BJ (cell line): ENCODE measurements around the gene CCDC97. TPM values are rescaled to one million over a fixed set of nuclear protein-coding genes. Genes with fewer than 3 reads are reported as not detected.

Experiments used
- CTCF ChIA-PET: fragments of 350-600 bp; formaldehyde crosslinking; extraction: SDS; loops from one replicate; lab custom pipeline; 2021; ENCODE audit warnings: antibody characterized with exemption, inconsistent platforms; lab: Yijun Ruan, JAX
- POLR2A ChIA-PET: fragments of 300-600 bp; sonication (Branson Sonifier 250); formaldehyde crosslinking; extraction: SDS; loops from one replicate; lab custom pipeline; 2021; ENCODE audit warnings: antibody characterized with exemption; lab: Charles Lee
- DNase-seq: peaks from one replicate; pipeline ENCODE4 v3.0.0-alpha.2; 2011; ENCODE audit warnings: low read depth
- H3K27me3 ChIP-seq: 2 replicates; pipeline ENCODE4 v1.6.0; 2011; ENCODE audit warnings: low read length; ENCODE audit not compliant: control insufficient read depth, insufficient read depth
- H3K36me3 ChIP-seq: 2 replicates; pipeline ENCODE4 v1.5.1; 2011; ENCODE audit warnings: low read length; ENCODE audit not compliant: control insufficient read depth, insufficient read depth
- H3K4me3 ChIP-seq: 2 replicates; pipeline ENCODE4 v1.5.1; 2011; ENCODE audit warnings: low read depth, mild to moderate bottlenecking, control low read depth, low read length
- CTCF ChIP-seq: IDR thresholded peaks from 2 replicates; pipeline ENCODE4 v1.5.1; 2011; ENCODE audit warnings: low read depth, mild to moderate bottlenecking, control low read depth, inconsistent platforms, low read length, moderate library complexity; ENCODE audit not compliant: insufficient read depth
- polyA plus RNA-seq: library from polyadenylated mRNA; depleted of rRNA; stranded (reverse); fragments of >200 nt; gene quantifications from 2 replicates; pipeline ENCODE4 v1.2.3, GENCODE V29; 2011

Gene CCDC97
- polyA plus RNA-seq, 1 experiment, result 10.3 TPM

GRCh38 chr19:41327076-41327575, 17.2 kb downstream of the CCDC97 start:
- DNase-seq, result no peak
- peaks cover 24% of the 10 kb centered on the region for H3K36me3 ChIP-seq
- H3K4me3 ChIP-seq, result no peak overlapping the region
- H3K27me3 ChIP-seq, result no peaks in the 10 kb centered on the region
- TF ChIP-seq CTCF, result no peak
- ChIA-PET POLR2A (no interaction called here), CTCF (interaction anchor here (2.7 kb wide), 1 partner anchor 25 kb away, joined by 17 read pairs; no protein-coding TSS in a partner anchor)

GRCh38 chr19:41327576-41328156, 17.7 kb downstream of the CCDC97 start:
- H3K27me3 ChIP-seq, result no peaks in the 10 kb centered on the region
- POLR2A ChIA-PET, result no interaction called here
- H3K4me3 ChIP-seq, result no peak overlapping the region
- CTCF ChIA-PET, result interaction anchor here (2.7 kb wide), 1 partner anchor 25 kb away, joined by 17 read pairs; no protein-coding TSS in a partner anchor
- DNase-seq, result no peak
- H3K36me3 ChIP-seq, result peaks cover 24% of the 10 kb centered on the region
- TF ChIP-seq CTCF, result no peak

- ChIA-PET CTCF (interaction anchor here (2.7 kb wide), 1 partner anchor 24 kb away, joined by 17 read pairs; no protein-coding TSS in a partner anchor), POLR2A (no interaction called here)
- no peak for DNase-seq
- Histone ChIP-seq H3K27me3 (no peaks in the 10 kb centered on the region), H3K36me3 (peaks cover 27% of the 10 kb centered on the region), H3K4me3 (no peak overlapping the region)
- TF ChIP-seq CTCF, result no peak
Measured at GRCh38 chr19:41328157-41328841, 18.3 kb downstream of the CCDC97 start.

- H3K4me3 ChIP-seq, result no peak overlapping the region
- peaks cover 27% of the 10 kb centered on the region for H3K36me3 ChIP-seq
- ChIA-PET POLR2A (no interaction called here), CTCF (interaction anchor here (2.7 kb wide), 1 partner anchor 23 kb away, joined by 17 read pairs; no protein-coding TSS in a partner anchor)
- no peak for TF ChIP-seq CTCF
- no peaks in the 10 kb centered on the region for H3K27me3 ChIP-seq
- DNase-seq, result no peak
Measured at GRCh38 chr19:41328842-41329225, 18.9 kb downstream of the CCDC97 start.

- POLR2A ChIA-PET, result no interaction called here
- H3K4me3 ChIP-seq, result no peak overlapping the region
- H3K36me3 ChIP-seq, result peaks cover 31% of the 10 kb centered on the region
- TF ChIP-seq CTCF, result no peak
- DNase-seq, result no peak
- no peaks in the 10 kb centered on the region for H3K27me3 ChIP-seq
- CTCF ChIA-PET, result no interaction called here
Measured at GRCh38 chr19:41330481-41330880, 20.5 kb downstream of the CCDC97 start.
